Measurements from ENCODE around the gene ADGRL2. TPM values are rescaled to one million over a fixed set of nuclear protein-coding genes. Genes with fewer than 3 reads are reported as not detected.

The ADGRL2 gene
- total and polyA plus RNA-seq, 9 donors = 55.0 to 83.5 (median 66.1) TPM

DNA sequence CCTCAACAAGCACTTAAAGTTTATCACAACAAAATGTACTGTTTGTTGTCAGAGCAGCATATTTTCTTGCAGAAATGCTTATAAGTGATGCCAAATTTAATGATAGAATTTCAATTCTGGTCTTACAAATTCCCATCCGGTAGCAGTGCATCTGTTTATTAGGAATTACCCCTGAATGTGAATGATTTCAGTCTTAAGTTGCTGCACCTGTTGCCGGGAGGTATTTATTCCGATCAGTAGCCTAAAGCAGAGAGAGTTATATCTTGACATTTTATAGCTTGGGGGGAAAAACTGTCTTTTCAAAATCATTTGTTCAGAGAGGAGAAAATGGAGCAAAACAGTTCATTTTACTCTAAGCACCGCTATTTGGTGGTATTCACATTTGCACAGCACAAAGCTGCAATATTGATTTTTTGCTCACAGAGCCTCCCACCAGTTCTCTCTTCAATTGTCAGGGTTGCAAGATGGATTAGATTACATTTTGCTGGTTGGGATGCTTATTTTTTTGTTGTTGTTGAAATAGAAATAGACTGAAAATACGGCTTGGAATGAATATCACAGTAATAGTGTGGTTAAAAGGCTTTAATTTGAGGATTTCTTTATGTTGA, 98.6 kb downstream of the ADGRL2 start:
- no peak for DNase-seq
- no peak overlapping the region for H3K4me3 ChIP-seq
- 66 to 78% (median 75%) methylated on average over 5 of the region's 5 CpGs for WGBS, 3 donors
- intact Hi-C loops (cut with DNase I) = no loop called here
- no peaks in the 10 kb centered on the region for H3K9me3 ChIP-seq
- TF ChIP-seq POLR2A (IDR thresholded peaks at IDR 0.05) (no peak), EP300 (IDR thresholded peaks at IDR 0.05) (no peak)
- TF ChIP-seq, protein P1, sequence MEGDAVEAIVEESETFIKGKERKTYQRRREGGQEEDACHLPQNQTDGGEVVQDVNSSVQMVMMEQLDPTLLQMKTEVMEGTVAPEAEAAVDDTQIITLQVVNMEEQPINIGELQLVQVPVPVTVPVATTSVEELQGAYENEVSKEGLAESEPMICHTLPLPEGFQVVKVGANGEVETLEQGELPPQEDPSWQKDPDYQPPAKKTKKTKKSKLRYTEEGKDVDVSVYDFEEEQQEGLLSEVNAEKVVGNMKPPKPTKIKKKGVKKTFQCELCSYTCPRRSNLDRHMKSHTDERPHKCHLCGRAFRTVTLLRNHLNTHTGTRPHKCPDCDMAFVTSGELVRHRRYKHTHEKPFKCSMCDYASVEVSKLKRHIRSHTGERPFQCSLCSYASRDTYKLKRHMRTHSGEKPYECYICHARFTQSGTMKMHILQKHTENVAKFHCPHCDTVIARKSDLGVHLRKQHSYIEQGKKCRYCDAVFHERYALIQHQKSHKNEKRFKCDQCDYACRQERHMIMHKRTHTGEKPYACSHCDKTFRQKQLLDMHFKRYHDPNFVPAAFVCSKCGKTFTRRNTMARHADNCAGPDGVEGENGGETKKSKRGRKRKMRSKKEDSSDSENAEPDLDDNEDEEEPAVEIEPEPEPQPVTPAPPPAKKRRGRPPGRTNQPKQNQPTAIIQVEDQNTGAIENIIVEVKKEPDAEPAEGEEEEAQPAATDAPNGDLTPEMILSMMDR (IDR thresholded peaks at IDR 0.05) = no peak
- no peaks in the 10 kb centered on the region for H3K27me3 ChIP-seq
- no peak overlapping the region for H3K27ac ChIP-seq
- peaks cover 1% of the 10 kb centered on the region for H3K4me1 ChIP-seq (ENCODE audit: insufficient read depth)
- no peaks in the 10 kb centered on the region for H3K36me3 ChIP-seq

DNA sequence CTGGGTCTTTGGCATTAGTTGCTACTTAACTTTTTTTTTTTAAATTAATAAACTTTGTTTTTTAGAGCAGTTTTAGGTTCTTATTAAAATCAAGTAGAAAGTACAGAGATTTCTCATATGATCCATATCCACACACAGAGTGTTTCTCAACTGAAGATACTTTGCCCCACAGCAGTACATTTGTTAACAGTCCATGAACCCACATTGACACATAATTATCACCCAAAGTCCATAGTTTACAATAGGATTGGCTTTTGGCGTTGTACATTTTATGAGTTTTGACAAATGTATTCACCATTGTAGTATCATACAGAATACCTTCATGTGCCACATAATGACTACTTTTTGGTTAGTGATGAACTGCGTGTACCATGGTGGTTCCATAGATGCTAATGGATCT, 106.8 kb downstream of the ADGRL2 start:
- H3K36me3 ChIP-seq = no peaks in the 10 kb centered on the region
- H3K27ac ChIP-seq = no peak overlapping the region
- H3K9me3 ChIP-seq = no peaks in the 10 kb centered on the region
- DNase-seq = no peak
- H3K4me1 ChIP-seq (ENCODE audit: insufficient read depth) = peaks cover 9% of the 10 kb centered on the region
- no peak overlapping the region for H3K4me3 ChIP-seq
- WGBS, 3 donors = 95 to 99% (median 97%) methylated on average over 2 of the region's 2 CpGs
- H3K27me3 ChIP-seq = no peaks in the 10 kb centered on the region
- no peak for TF ChIP-seq EP300 (IDR thresholded peaks at IDR 0.05)
- TF ChIP-seq, protein P1 (IDR thresholded peaks at IDR 0.05) = no peak
- no peak for TF ChIP-seq POLR2A (IDR thresholded peaks at IDR 0.05)
- intact Hi-C loops (cut with DNase I) = no loop called here

DNA sequence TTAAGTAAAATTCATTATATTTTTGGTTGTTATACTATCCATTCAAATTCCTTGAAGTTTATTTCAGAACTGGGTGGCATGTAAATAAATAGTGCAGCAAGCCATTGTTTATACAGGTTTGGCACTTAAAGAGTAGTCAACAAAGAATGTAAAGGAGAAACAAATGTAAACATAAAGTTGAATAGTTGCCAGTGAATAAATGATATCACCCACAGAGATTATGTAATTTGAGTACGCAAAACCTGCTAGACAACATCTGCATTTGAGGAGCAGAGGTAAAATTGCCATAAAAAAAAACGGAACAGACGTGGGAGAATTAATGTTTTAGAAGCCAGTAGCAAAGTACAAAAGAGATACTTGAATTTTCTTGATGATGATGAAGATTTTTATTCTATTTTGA, 111.6 kb downstream of the ADGRL2 start:
- H3K4me3 ChIP-seq = no peak overlapping the region
- no peak overlapping the region for H3K27ac ChIP-seq
- H3K4me1 ChIP-seq (ENCODE audit: insufficient read depth) = no peaks in the 10 kb centered on the region
- intact Hi-C loops (cut with DNase I) = no loop called here
- WGBS, 3 donors = 92 to 94% (median 93%) methylated on average over 3 of the region's 3 CpGs
- no peaks in the 10 kb centered on the region for H3K27me3 ChIP-seq
- no peaks in the 10 kb centered on the region for H3K36me3 ChIP-seq
- H3K9me3 ChIP-seq = no peaks in the 10 kb centered on the region
- DNase-seq = no peak
- TF ChIP-seq POLR2A (IDR thresholded peaks at IDR 0.05) = no peak
- TF ChIP-seq, protein P1 (IDR thresholded peaks at IDR 0.05) = no peak
- TF ChIP-seq EP300 (IDR thresholded peaks at IDR 0.05) = no peak

DNA sequence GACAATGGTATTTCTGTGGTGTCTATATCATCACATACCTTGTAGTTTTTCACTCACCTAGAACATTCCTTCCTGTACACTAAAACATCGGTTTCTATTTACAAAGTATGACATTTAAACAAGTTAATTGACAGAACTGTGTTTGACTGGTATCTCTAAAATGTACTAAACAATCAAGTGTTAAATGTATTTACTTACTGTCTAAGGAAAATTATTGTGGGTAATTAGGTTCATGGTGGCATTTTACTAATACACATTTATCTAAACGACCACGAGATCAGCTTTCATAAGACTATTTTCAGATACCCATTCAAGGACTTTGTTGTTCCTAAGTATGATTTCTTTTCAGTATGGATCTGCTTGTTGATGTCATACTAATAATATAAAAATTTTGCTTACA, 115.2 kb downstream of the ADGRL2 start:
- Histone ChIP-seq H3K4me1 (ENCODE audit: insufficient read depth) (no peaks in the 10 kb centered on the region), H3K4me3 (no peak overlapping the region), H3K36me3 (no peaks in the 10 kb centered on the region), H3K27ac (no peak overlapping the region), H3K9me3 (no peaks in the 10 kb centered on the region), H3K27me3 (no peaks in the 10 kb centered on the region)
- intact Hi-C loops (cut with DNase I) = no loop called here
- DNase-seq = no peak
- WGBS, 3 donors = 67 to 82% (median 71%) methylated on average over 3 of the region's 3 CpGs
- TF ChIP-seq EP300 (IDR thresholded peaks at IDR 0.05) = no peak
- TF ChIP-seq, protein P1 (IDR thresholded peaks at IDR 0.05) = no peak

Measured in ovary (tissue), 9 donors.